ENCODE measurements around the gene VWA8.

GRCh38 chr13:41681587-41681986 is 279.3 kb downstream of the VWA8 start:
- TF ChIP-seq EZH2phosphoT487 (IDR thresholded peaks at IDR 0.05; ENCODE audit: borderline replicate concordance, low read length) (no peak), CTCF (IDR thresholded peaks at IDR 0.05; ENCODE audit: low read depth, low read length, poor library complexity, severe bottlenecking) (no peak)
